OCI-LY1 (cell line): ENCODE results near the gene PLAC8.

Source experiments
- H2AFZ ChIP-seq: fragments of 200-600 bp; sonication (generic), shearing (Covaris generic); 2 replicates; pipeline ENCODE4 v1.6.0; 2014; ENCODE audit warnings: antibody characterized with exemption, mild to moderate bottlenecking, low read length
- H3F3A ChIP-seq: fragments of 200-600 bp; sonication (generic), shearing (Covaris generic); 2 replicates; pipeline ENCODE4 v1.6.0; 2014; ENCODE audit warnings: mild to moderate bottlenecking, antibody characterized with exemption, low read length, moderate library complexity; ENCODE audit not compliant: insufficient read depth
- H3K27ac ChIP-seq: fragments of 200-600 bp; sonication (generic); 2 replicates; pipeline ENCODE4 v1.5.1; 2014; ENCODE audit warnings: low read length, mixed run types, mild to moderate bottlenecking, low read depth; ENCODE audit not compliant: poor library complexity, severe bottlenecking
- H3K27me3 ChIP-seq: fragments of 200-600 bp; sonication (generic); 2 replicates; pipeline ENCODE4 v1.6.0; 2014; ENCODE audit warnings: antibody characterized with exemption, mild to moderate bottlenecking, low read length, moderate library complexity; ENCODE audit not compliant: insufficient read depth
- H3K36me3 ChIP-seq: fragments of 200-600 bp; sonication (generic); 2 replicates; pipeline ENCODE4 v1.6.1; 2014; ENCODE audit warnings: mild to moderate bottlenecking, antibody characterized with exemption, low read length, moderate library complexity, mixed read lengths; ENCODE audit not compliant: insufficient read depth
- H3K4me1 ChIP-seq: fragments of 200-600 bp; sonication (generic); 2 replicates; pipeline ENCODE4 v1.5.1; 2014; ENCODE audit warnings: mild to moderate bottlenecking, low read length, moderate library complexity; ENCODE audit not compliant: insufficient read depth, severe bottlenecking
- H3K4me2 ChIP-seq: fragments of 200-600 bp; sonication (generic), shearing (Covaris generic); 2 replicates; pipeline ENCODE4 v1.6.1; 2014; ENCODE audit warnings: low read length
- H3K4me3 ChIP-seq: fragments of 200-600 bp; sonication (generic); 2 replicates; pipeline ENCODE4 v1.5.1; 2014; ENCODE audit warnings: low read length, low read depth, mild to moderate bottlenecking, mixed read lengths; ENCODE audit not compliant: poor library complexity, severe bottlenecking
- H3K79me2 ChIP-seq: fragments of 200-600 bp; shearing (Covaris generic); 2 replicates; pipeline ENCODE4 v1.6.1; 2016; ENCODE audit warnings: mixed run types, low read length, mixed read lengths; ENCODE audit not compliant: insufficient read depth
- H3K9ac ChIP-seq: fragments of 200-600 bp; sonication (generic), shearing (Covaris generic); 2 replicates; pipeline ENCODE4 v1.6.1; 2014; ENCODE audit warnings: mild to moderate bottlenecking, low read length, mixed read lengths
- H3K9me2 ChIP-seq: fragments of 200-600 bp; sonication (generic), shearing (Covaris generic); 2 replicates; pipeline ENCODE4 v1.6.1; 2014; ENCODE audit warnings: low read depth, mild to moderate bottlenecking, low read length, mixed read lengths
- H3K9me3 ChIP-seq: fragments of 200-600 bp; shearing (Covaris generic); 2 replicates; pipeline ENCODE4 v1.6.1; 2014; ENCODE audit warnings: low read length, mixed read lengths
- H4K20me1 ChIP-seq: fragments of 200-600 bp; sonication (generic), shearing (Covaris generic); 2 replicates; pipeline ENCODE4 v1.6.0; 2016; ENCODE audit warnings: mild to moderate bottlenecking, low read length; ENCODE audit not compliant: insufficient read depth
- CTCF ChIP-seq: fragments of 200-600 bp; sonication (generic), shearing (Covaris generic); IDR thresholded peaks from 2 replicates; pipeline ENCODE4 v1.5.1; 2017; ENCODE audit warnings: mild to moderate bottlenecking, antibody characterized with exemption, low read length, moderate library complexity, mixed read lengths
- EZH2 ChIP-seq: fragments of 200-600 bp; sonication (generic), shearing (Covaris generic); IDR thresholded peaks from 2 replicates; pipeline ENCODE4 v1.8.0; 2017; ENCODE audit warnings: borderline replicate concordance, mixed run types, mild to moderate bottlenecking, antibody characterized with exemption, low read length, moderate library complexity, mixed read lengths

Gene PLAC8

GRCh38 chr4:83110970-83111750 is 3.4 kb downstream of the PLAC8 start:
- peak overlapping the region; percentile 67 for H3K4me3 ChIP-seq
- H3K36me3 ChIP-seq: no peaks in the 10 kb centered on the region
- no peaks in the 10 kb centered on the region for H4K20me1 ChIP-seq
- TF ChIP-seq EZH2 (no peak), CTCF (no peak)
- no peaks in the 10 kb centered on the region for H3K79me2 ChIP-seq
- H3K27ac ChIP-seq: peak overlapping the region; percentile 48
- H2AFZ ChIP-seq: peak overlapping the region; percentile 99; the same call in 1 of the 2 replicates
- H3K27me3 ChIP-seq: no peaks in the 10 kb centered on the region
- peaks cover 48% of the 10 kb centered on the region for H3K4me1 ChIP-seq
- H3K9ac ChIP-seq: no peak overlapping the region
- H3K9me3 ChIP-seq: no peaks in the 10 kb centered on the region
- H3K9me2 ChIP-seq: no peaks in the 10 kb centered on the region
- H3F3A ChIP-seq: no peaks in the 10 kb centered on the region
- peak overlapping the region; percentile 92 for H3K4me2 ChIP-seq

- no peaks in the 10 kb centered on the region for H3F3A ChIP-seq
- H3K27me3 ChIP-seq: no peaks in the 10 kb centered on the region
- H3K9ac ChIP-seq: peak overlapping the region; percentile 72
- no peaks in the 10 kb centered on the region for H3K9me3 ChIP-seq
- H3K4me2 ChIP-seq: peak overlapping the region; percentile 92
- peak; percentile 92 for TF ChIP-seq CTCF
- TF ChIP-seq EZH2: no peak
- H3K79me2 ChIP-seq: no peaks in the 10 kb centered on the region
- H4K20me1 ChIP-seq: no peaks in the 10 kb centered on the region
- peak overlapping the region; percentile 48 for H3K27ac ChIP-seq
- H3K4me1 ChIP-seq: peaks cover 48% of the 10 kb centered on the region
- H3K4me3 ChIP-seq: peak overlapping the region; percentile 67
- no peaks in the 10 kb centered on the region for H3K9me2 ChIP-seq
- H3K36me3 ChIP-seq: no peaks in the 10 kb centered on the region
- peak overlapping the region; percentile 99 for H2AFZ ChIP-seq
Observed at GRCh38 chr4:83110223-83110945, 4.1 kb downstream of the PLAC8 start.

DNA sequence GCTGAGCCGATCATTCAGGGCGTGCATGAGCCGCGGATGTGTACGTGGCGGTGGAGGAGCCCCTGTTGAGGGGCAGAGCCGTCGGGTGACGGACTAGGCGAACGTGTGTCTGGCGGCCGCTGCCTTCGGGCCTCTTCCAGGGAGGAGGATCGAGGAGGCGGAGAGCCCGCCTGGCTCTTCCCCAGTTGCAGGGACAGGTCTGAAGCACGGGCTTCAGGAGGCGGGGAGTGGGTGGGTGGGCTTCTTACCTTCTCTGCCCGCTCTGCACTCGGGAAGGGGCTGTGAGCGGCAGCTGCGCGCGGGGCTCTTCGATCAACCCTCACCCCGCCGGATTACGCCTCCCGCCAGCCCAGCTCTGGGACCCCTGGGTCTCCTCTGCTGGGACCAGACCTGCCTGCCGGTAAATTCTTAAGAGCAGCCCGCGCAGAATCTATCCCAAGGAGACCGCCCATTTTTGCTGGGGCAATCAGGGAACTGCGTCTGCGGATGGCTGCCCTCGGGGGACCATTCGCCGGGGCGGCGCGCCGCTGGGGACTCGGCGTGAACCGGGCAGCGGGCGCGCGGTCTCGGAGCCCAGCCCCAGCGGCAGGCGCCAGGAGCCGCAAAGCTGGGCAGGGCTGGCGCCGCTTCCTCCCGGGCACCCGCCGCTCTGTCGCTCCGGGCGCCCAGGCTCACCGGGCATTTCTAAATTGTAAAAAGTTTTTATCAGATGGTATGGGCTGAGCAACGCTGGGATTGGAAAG is 4.9 kb downstream of the PLAC8 start:
- TF ChIP-seq CTCF (no peak), EZH2 (no peak)
- H3K27ac ChIP-seq: peak overlapping the region; percentile 48
- H3K4me2 ChIP-seq: peak overlapping the region; percentile 92
- H4K20me1 ChIP-seq: no peaks in the 10 kb centered on the region
- H3K36me3 ChIP-seq: no peaks in the 10 kb centered on the region
- peak overlapping the region; percentile 72 for H3K9ac ChIP-seq
- H3K79me2 ChIP-seq: no peaks in the 10 kb centered on the region
- no peaks in the 10 kb centered on the region for H3F3A ChIP-seq
- H3K9me2 ChIP-seq: no peaks in the 10 kb centered on the region
- H3K4me1 ChIP-seq: peaks cover 44% of the 10 kb centered on the region
- H3K27me3 ChIP-seq: no peaks in the 10 kb centered on the region
- H3K4me3 ChIP-seq: peak overlapping the region; percentile 67
- H3K9me3 ChIP-seq: no peaks in the 10 kb centered on the region
- peak overlapping the region; percentile 99 for H2AFZ ChIP-seq
